ENCODE results near the gene EVA1C. TPM values are rescaled to one million over a fixed set of nuclear protein-coding genes. Genes with fewer than 3 reads are reported as not detected.
A peak's percentile ranks its signal among the peaks of the same experiment; 100 is the strongest.
"Not testable (repeated sequence)": the region's sequence is repeated elsewhere in the genome, so short reads cannot be mapped to it uniquely, and the experiment has no call there.

EVA1C gene
- total RNA-seq, 1 experiment from 2014 or later = 29.3 TPM

GRCh38 chr21:32389337-32390015, 23.0 kb upstream of the EVA1C start:
- H3K4me3 ChIP-seq (replicated peaks in 1 of 2; ENCODE audit: low read depth in 1 of 2, low read length in 2 of 2) = no peak overlapping the region
- no peaks in the 10 kb centered on the region for H3K9me2 ChIP-seq (ENCODE audit: insufficient read depth)
- peaks cover 23 to 37% of the 10 kb centered on the region in 2 experiments; a peak in 3 of 4 replicates for H3K4me1 ChIP-seq (ENCODE audit: control insufficient read depth in 1 of 2, insufficient read depth in 2 of 2, low read length in 2 of 2)
- H3K27me3 ChIP-seq (ENCODE audit: insufficient read depth, low read length) = no peaks in the 10 kb centered on the region
- RAD21 ChIA-PET (ENCODE audit: low non-redundant PET in 1 of 2, low total read pairs in 2 of 2, uncharacterized antibody in 2 of 2, unreplicated experiment in 2 of 2) = no interaction called here
- CTCF ChIA-PET = no interaction called here
- peaks cover 77% of the 10 kb centered on the region for H3K79me2 ChIP-seq (ENCODE audit: insufficient read depth, low read length)
- peaks cover 6% of the 10 kb centered on the region; the same call in 1 of the 2 replicates for H4K20me1 ChIP-seq (ENCODE audit: insufficient read depth)
- intact Hi-C loops (cut with micrococcal nuclease) = no loop called here
- no peak for TF ChIP-seq MAX (IDR thresholded peaks at IDR 0.05)
- no peak for TF ChIP-seq TCF7L2 (IDR thresholded peaks at IDR 0.05; ENCODE audit: borderline replicate concordance, extremely low read depth, insufficient read depth, insufficient read length)
- TF ChIP-seq ELF1 (IDR thresholded peaks at IDR 0.05; ENCODE audit: borderline replicate concordance, low read depth) = no peak
- no peak for ATAC-seq
- H3K9ac ChIP-seq (ENCODE audit: low read length) = no peak overlapping the region
- peaks cover 9 to 13% of the 10 kb centered on the region in 2 experiments; a peak in 2 of 4 replicates for H3K36me3 ChIP-seq (ENCODE audit: control insufficient read depth in 1 of 2, insufficient read depth in 2 of 2, low read length in 2 of 2)
- POLR2A ChIA-PET = no interaction called here
- H3K4me2 ChIP-seq (ENCODE audit: low read length) = no peak overlapping the region
- H3K9me3 ChIP-seq (ENCODE audit: control insufficient read depth in 1 of 2, insufficient read depth in 1 of 2, low read depth in 1 of 2, low read length in 2 of 2) = no peaks in the 10 kb centered on the region
- BruUV-seq (replicated peaks) = no TSS peak
- no peak overlapping the region for H2AFZ ChIP-seq (ENCODE audit: low read depth, low read length, poor library complexity, severe bottlenecking)
- H3K27ac ChIP-seq (ENCODE audit: low read depth, low read length) = no peak overlapping the region
- DNase-seq (ENCODE audit: low read depth, low spot score) = no peak

GRCh38 chr21:32390537-32391224, 21.8 kb upstream of the EVA1C start:
- H3K9me2 ChIP-seq (ENCODE audit: insufficient read depth); DNase-seq (ENCODE audit: low read depth, low spot score); H4K20me1 ChIP-seq (ENCODE audit: insufficient read depth); RAD21 ChIA-PET (ENCODE audit: low non-redundant PET in 1 of 2, low total read pairs in 2 of 2, uncharacterized antibody in 2 of 2, unreplicated experiment in 2 of 2); H3K4me3 ChIP-seq (replicated peaks in 1 of 2; ENCODE audit: low read depth in 1 of 2, low read length in 2 of 2); H2AFZ ChIP-seq (ENCODE audit: low read depth, low read length, poor library complexity, severe bottlenecking); H3K9me3 ChIP-seq (ENCODE audit: control insufficient read depth in 1 of 2, insufficient read depth in 1 of 2, low read depth in 1 of 2, low read length in 2 of 2); ATAC-seq; H3K36me3 ChIP-seq (ENCODE audit: control insufficient read depth in 1 of 2, insufficient read depth in 2 of 2, low read length in 2 of 2); H3K9ac ChIP-seq (ENCODE audit: low read length); H3K27ac ChIP-seq (ENCODE audit: low read depth, low read length); CTCF ChIA-PET; POLR2A ChIA-PET; BruUV-seq (replicated peaks); H3K27me3 ChIP-seq (ENCODE audit: insufficient read depth, low read length); intact Hi-C loops (cut with micrococcal nuclease): not testable (repeated sequence)
- Histone ChIP-seq H3K79me2 (ENCODE audit: insufficient read depth, low read length) (peaks cover 67% of the 10 kb centered on the region), H3K4me1 (ENCODE audit: control insufficient read depth in 1 of 2, insufficient read depth in 2 of 2, low read length in 2 of 2) (peaks cover 23 to 37% of the 10 kb centered on the region in 2 experiments; a peak in 3 of 4 replicates), H3K4me2 (ENCODE audit: low read length) (peak overlapping the region; percentile 90; the same call in 1 of the 2 replicates)

All from HCT116 (cell line).